SU-DHL-6 (cell line): ENCODE results near the gene TENM4.

ENCODE experiments used
- H2AFZ ChIP-seq: fragments of 200-600 bp; sonication (generic); 2 replicates; pipeline ENCODE4 v1.6.1; 2014; ENCODE audit warnings: low read depth, mild to moderate bottlenecking, moderate library complexity, mixed read lengths, antibody characterized with exemption, low read length; ENCODE audit not compliant: severe bottlenecking
- H3F3A ChIP-seq: fragments of 200-600 bp; shearing (Covaris generic); 2 replicates; pipeline ENCODE4 v1.6.0; 2016; ENCODE audit warnings: antibody characterized with exemption, mild to moderate bottlenecking; ENCODE audit not compliant: insufficient read depth
- H3K27ac ChIP-seq: fragments of 200-600 bp; sonication (generic); 2 replicates; pipeline ENCODE4 v1.5.1; 2016; ENCODE audit warnings: low read depth, mild to moderate bottlenecking, low read length, moderate library complexity, mixed read lengths
- H3K27me3 ChIP-seq: fragments of 200-600 bp; sonication (generic), shearing (Covaris generic); 2 replicates; pipeline ENCODE4 v1.6.0; 2014; ENCODE audit warnings: mild to moderate bottlenecking, low read length
- H3K36me3 ChIP-seq: fragments of 200-600 bp; sonication (generic); 2 replicates; pipeline ENCODE4 v1.6.1; 2014; ENCODE audit warnings: mild to moderate bottlenecking, low read length, mixed read lengths
- H3K4me2 ChIP-seq: fragments of 300-600, 200-600 bp; shearing (Covaris generic), sonication (generic); 2 replicates; pipeline ENCODE4 v1.6.0; 2014; ENCODE audit warnings: low read length, low read depth, mild to moderate bottlenecking; ENCODE audit not compliant: poor library complexity, severe bottlenecking
- H3K4me3 ChIP-seq: fragments of 200-600 bp; sonication (generic); 2 replicates; pipeline ENCODE4 v1.5.1; 2014; ENCODE audit warnings: antibody characterized with exemption, low read length, mild to moderate bottlenecking, mixed read lengths; ENCODE audit not compliant: insufficient read depth, poor library complexity, severe bottlenecking
- H3K79me2 ChIP-seq: fragments of 200-600 bp; sonication (generic); 2 replicates; pipeline ENCODE4 v1.6.1; 2014; ENCODE audit warnings: mild to moderate bottlenecking, low read length, moderate library complexity; ENCODE audit not compliant: insufficient read depth
- H3K9ac ChIP-seq: fragments of 200-600 bp; sonication (generic); 2 replicates; pipeline ENCODE4 v1.7.0; 2014; ENCODE audit warnings: mild to moderate bottlenecking, low read length
- H3K9me2 ChIP-seq: fragments of 200-600 bp; sonication (generic); replicated peaks from 2 replicates; pipeline ENCODE4 v1.6.1; 2014; ENCODE audit warnings: low read length; ENCODE audit not compliant: insufficient read depth
- H3K9me3 ChIP-seq: fragments of 200-600 bp; sonication (generic); 2 replicates; pipeline ENCODE4 v1.6.1; 2014; ENCODE audit warnings: low read length, mixed read lengths; ENCODE audit not compliant: insufficient read depth
- H4K20me1 ChIP-seq: fragments of 200-600 bp; sonication (generic); 2 replicates; pipeline ENCODE4 v1.6.1; 2014; ENCODE audit warnings: low read depth, mild to moderate bottlenecking, antibody characterized with exemption, low read length, moderate library complexity, mixed read lengths
- EZH2phosphoT487 ChIP-seq: fragments of 200-600 bp; sonication (generic), shearing (Covaris generic); conservative IDR thresholded peaks from 2 replicates; pipeline ENCODE4 v1.6.1; 2018; ENCODE audit warnings: mild to moderate bottlenecking, antibody characterized with exemption, low read length, moderate library complexity, mixed read lengths
- TF ChIP-seq, protein P1 (sequence below): fragments of 200-600 bp; sonication (generic); IDR thresholded peaks from one replicate; pipeline ENCODE4 v1.5.1; 2017; ENCODE audit warnings: antibody characterized with exemption, mild to moderate bottlenecking, low read length, moderate library complexity; ENCODE audit not compliant: insufficient read depth, poor library complexity, severe bottlenecking

TENM4 gene

DNA sequence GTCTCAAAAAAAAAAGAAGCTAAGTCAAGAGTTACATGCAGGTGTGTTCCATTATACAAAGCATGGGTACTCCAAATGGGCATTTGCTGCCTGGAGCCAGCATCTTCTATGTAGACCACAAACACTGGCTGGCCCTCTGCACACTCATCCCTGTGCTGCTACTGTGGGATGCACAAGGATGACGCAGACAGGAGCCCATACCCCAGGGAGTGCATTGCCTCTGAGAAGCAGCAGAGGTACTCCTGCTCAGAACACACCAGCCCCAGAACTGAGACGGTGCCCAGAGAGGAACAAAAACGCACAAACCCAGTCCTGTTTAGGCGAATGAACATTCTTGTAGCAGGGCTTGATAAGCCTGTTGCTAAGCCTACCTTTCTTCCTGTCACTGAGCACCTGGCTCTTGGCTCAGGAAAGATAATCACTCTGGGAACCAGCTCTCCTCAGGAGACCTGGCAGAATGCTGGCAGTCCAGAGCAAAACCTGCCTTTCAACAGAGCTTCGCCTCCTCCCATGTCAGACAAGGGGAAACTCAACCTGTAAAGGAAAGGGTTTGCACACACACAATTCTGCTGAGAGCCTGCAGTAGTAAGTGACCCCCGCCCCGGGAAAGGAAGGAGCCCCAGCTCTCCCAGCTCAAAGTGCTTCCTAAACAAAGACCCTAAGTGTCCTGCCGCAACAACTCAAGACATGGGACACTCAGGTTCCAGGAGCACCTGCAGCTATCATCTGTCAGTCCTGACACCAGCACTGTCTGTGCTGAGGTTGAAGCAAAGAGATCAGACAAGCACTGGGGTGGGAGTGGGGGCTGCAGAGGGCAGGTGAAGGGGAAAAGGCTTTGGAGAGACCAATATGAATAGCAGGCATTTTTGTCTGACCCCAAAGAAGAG is 145.7 kb downstream of the TENM4 start:
- TF ChIP-seq, protein P1, sequence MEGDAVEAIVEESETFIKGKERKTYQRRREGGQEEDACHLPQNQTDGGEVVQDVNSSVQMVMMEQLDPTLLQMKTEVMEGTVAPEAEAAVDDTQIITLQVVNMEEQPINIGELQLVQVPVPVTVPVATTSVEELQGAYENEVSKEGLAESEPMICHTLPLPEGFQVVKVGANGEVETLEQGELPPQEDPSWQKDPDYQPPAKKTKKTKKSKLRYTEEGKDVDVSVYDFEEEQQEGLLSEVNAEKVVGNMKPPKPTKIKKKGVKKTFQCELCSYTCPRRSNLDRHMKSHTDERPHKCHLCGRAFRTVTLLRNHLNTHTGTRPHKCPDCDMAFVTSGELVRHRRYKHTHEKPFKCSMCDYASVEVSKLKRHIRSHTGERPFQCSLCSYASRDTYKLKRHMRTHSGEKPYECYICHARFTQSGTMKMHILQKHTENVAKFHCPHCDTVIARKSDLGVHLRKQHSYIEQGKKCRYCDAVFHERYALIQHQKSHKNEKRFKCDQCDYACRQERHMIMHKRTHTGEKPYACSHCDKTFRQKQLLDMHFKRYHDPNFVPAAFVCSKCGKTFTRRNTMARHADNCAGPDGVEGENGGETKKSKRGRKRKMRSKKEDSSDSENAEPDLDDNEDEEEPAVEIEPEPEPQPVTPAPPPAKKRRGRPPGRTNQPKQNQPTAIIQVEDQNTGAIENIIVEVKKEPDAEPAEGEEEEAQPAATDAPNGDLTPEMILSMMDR: no peak
- TF ChIP-seq EZH2phosphoT487: no peak
- H3K9me2 ChIP-seq: no peaks in the 10 kb centered on the region
- no peak overlapping the region for H3K27ac ChIP-seq
- no peak overlapping the region for H2AFZ ChIP-seq
- H3K4me2 ChIP-seq: no peak overlapping the region
- H3K4me3 ChIP-seq: no peak overlapping the region
- no peaks in the 10 kb centered on the region for H3K27me3 ChIP-seq
- H4K20me1 ChIP-seq: no peaks in the 10 kb centered on the region
- no peak overlapping the region for H3K9ac ChIP-seq
- no peaks in the 10 kb centered on the region for H3K9me3 ChIP-seq
- no peaks in the 10 kb centered on the region for H3F3A ChIP-seq
- no peaks in the 10 kb centered on the region for H3K36me3 ChIP-seq
- H3K79me2 ChIP-seq: no peaks in the 10 kb centered on the region

DNA sequence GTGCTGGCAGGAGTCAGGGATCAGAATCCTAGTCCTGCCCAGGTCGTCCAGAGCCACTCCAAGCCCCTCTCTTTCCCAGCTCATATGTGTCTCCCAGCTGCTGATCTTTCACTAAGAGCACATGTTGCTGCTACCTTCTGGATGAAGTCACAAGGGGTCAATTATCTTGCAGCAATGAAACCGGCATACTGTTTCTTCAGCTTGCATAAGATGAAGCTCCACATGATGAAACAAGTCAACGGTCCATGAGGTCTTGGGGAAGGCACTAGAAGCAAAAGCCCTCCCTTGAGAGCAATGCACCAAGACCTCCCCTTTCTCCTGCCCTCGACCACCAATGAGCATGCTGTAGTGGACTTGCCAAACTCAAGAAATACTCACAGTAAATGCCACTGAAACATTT is 148.9 kb downstream of the TENM4 start:
- no peaks in the 10 kb centered on the region for H3K79me2 ChIP-seq
- H3K4me2 ChIP-seq: no peak overlapping the region
- no peak overlapping the region for H3K9ac ChIP-seq
- no peaks in the 10 kb centered on the region for H3K27me3 ChIP-seq
- no peaks in the 10 kb centered on the region for H3K9me3 ChIP-seq
- TF ChIP-seq, protein P1: no peak
- TF ChIP-seq EZH2phosphoT487: no peak
- H3K27ac ChIP-seq: no peak overlapping the region
- no peaks in the 10 kb centered on the region for H3F3A ChIP-seq
- H2AFZ ChIP-seq: no peak overlapping the region
- H3K36me3 ChIP-seq: no peaks in the 10 kb centered on the region
- H3K4me3 ChIP-seq: no peak overlapping the region
- no peaks in the 10 kb centered on the region for H3K9me2 ChIP-seq
- H4K20me1 ChIP-seq: no peaks in the 10 kb centered on the region

DNA sequence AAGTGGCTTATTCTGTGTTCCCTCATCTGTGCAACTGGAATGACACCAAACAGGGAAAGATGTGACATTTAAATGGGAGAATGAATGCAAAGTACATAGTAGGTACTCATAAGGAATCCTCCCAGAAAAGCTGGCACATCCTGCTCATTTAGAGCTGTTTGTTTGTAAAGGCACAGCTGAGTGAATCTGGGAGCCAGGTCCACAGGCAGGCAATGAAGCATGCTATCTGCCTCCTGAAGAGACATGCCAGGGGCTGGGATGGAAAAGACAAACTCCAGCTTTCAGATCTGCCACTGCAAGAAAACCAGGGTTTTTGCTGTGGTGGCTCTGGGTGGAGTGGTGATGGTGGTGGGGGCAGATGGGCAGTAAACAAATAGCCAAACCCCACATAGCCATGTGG is 150.1 kb downstream of the TENM4 start:
- no peaks in the 10 kb centered on the region for H3K27me3 ChIP-seq
- no peak overlapping the region for H3K27ac ChIP-seq
- H3K9me2 ChIP-seq: no peaks in the 10 kb centered on the region
- H4K20me1 ChIP-seq: no peaks in the 10 kb centered on the region
- no peaks in the 10 kb centered on the region for H3K79me2 ChIP-seq
- H3K4me2 ChIP-seq: no peak overlapping the region
- no peaks in the 10 kb centered on the region for H3F3A ChIP-seq
- TF ChIP-seq EZH2phosphoT487: no peak
- TF ChIP-seq, protein P1: no peak
- H3K9me3 ChIP-seq: no peaks in the 10 kb centered on the region
- no peak overlapping the region for H3K9ac ChIP-seq
- no peak overlapping the region for H2AFZ ChIP-seq
- H3K36me3 ChIP-seq: no peaks in the 10 kb centered on the region
- H3K4me3 ChIP-seq: no peak overlapping the region
